OCI-M2 (cell line): Measurements from ENCODE around the gene VWA8.
"Not testable (repeated sequence)": the region's sequence is repeated elsewhere in the genome, so short reads cannot be mapped to it uniquely, and the experiment has no call there.

ENCODE experiments used
- DNase-seq: peaks from one replicate; lab custom pipeline; 2025; ENCODE audit not compliant: unreplicated experiment; lab: John Stamatoyannopoulos, UW

The VWA8 gene

DNA sequence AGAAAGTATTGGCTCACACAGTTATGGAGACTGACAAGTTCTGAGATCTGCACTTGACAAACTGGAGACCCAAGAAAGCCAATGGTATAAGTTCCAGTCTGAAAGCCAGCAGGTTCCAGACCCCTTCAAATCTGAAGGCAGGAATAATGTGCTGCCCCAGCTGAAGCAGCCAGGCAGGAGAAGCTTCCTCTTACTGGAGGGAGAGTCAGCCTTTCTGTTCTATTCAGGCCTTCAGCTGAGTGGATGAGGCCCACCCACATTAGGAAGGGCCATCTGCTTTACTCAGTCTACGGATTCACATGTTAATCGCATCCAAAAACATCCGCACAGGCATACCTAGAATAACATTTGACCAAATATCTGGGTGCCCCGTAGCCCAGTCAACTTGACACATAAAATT lies 8.2 kb upstream of the VWA8 start:
- DNase-seq, result no peak

DNA sequence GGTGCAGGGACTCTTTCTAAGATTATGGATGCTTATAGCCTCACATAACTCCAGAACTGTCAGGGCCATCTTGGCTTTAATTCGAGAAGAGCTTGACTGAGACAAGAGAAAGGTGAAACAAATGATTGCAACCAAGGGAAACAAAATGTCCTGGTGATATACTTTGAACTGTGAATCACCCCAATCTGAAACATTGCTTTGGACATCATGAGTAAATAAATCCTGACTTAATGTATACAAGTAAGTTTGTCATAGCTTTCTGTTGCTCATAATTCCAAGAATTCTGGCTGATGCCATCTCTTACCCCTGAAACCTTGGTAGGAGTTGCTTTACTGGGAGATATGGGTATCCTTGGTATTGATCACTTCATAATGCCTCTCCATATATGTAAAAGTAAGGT lies 5.8 kb upstream of the VWA8 start:
- no peak for DNase-seq

DNA sequence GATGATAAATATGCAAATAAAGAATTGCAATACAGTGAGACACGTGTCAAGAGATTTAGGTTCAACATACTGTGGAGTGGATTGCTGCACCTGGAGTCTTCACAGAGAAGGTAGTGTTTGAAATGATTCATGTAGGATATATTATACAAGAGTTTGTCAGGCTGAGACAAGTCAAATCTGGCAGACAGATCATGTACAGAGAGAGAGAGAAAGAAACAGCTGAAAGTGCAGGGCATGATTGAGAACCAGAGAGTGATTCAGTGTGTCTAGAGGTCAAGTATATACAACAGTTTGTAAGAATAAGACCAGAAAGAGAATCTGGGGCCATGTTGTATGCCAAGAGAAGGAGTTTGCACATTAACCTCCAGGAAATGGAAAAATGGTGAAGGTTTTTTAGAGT lies 2.1 kb upstream of the VWA8 start:
- no peak for DNase-seq

DNA sequence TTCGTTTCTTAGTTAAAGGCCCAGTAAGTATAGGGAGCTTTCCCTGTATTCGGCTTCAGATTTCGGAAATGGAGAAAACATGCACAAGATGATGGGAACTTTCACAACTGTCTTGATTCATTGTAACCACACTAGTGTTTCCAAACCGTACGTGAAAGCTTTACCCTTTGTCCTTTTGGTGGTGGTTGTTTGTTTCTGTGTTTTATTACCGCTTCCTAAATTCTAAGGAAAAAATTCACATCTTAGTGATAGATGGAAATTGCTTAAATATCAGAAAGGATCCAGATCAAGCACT lies 504 bp upstream of the VWA8 start:
- no peak for DNase-seq

- no peak for DNase-seq
These were observed 685 bp downstream of the VWA8 start for GRCh38 chr13:41960211-41960636.

GRCh38 chr13:41956272-41956671 lies 4.6 kb downstream of the VWA8 start:
- no peak for DNase-seq

- DNase-seq, result no peak
These were observed 5.3 kb downstream of the VWA8 start for GRCh38 chr13:41955605-41956004.

DNA sequence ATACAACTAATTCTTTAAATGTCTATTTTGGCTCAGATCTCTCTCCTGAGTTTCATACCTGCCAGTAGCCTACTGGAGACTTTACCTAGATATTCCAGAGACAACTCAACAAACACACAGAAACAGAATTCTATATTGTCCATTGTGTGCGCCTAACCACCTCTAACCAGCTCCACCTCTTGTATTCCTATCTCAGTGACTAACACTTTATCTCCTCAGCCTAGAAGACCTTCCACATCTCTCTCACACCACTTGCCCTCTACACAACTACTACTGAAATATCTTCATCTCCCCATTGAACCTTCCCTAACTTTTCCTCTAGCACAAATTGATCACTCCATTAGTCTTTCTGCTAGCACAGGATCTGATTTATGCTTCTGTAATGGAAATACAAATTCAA lies 6.7 kb downstream of the VWA8 start:
- DNase-seq, result no peak

- DNase-seq, result no peak
These were observed 8.2 kb downstream of the VWA8 start for GRCh38 chr13:41952749-41953148.

- not testable (repeated sequence) for DNase-seq
These were observed 11.8 kb downstream of the VWA8 start for GRCh38 chr13:41949104-41949503.

DNA sequence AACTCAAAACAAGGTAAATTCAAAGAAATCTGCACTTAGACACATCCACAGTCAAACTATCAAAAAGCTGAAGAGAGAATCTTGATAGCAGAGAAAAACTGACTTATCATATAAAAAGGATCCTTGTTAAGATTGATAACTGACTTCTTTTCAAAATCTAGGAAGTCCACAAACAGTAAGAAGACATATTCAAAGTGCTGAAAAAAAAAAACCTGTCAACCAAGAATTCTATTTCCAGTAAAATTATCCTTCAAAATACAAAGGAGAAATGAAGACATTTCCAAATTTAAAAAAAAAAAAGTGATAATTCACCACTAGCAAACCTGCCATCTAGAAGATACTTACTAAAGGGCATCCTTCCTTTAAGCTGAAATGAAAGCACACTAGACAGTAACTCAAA lies 15.0 kb downstream of the VWA8 start:
- DNase-seq, result no peak

GRCh38 chr13:41944635-41945397 lies 16.1 kb downstream of the VWA8 start:
- no peak for DNase-seq

DNA sequence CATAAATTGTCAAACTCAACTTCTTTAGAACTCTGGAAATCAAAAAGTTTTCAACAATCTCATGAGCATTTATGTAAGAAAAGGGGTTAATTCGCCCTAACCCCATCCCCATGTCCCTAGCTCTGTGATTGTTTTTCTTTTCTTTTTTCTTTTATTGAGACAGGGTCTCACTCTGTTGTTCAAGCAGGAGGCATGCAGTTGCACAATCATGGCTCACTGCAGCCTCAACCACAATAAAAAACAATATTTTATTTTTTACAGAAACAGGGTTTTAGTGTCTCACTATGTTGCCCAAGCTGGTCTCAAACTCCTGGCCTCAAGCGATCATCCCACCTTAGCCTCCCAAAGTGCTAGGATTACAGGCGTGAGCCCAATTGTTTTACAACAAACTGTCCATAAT lies 16.7 kb downstream of the VWA8 start:
- DNase-seq, result no peak

- DNase-seq, result no peak
These were observed 18.3 kb downstream of the VWA8 start for GRCh38 chr13:41942462-41943094.

DNA sequence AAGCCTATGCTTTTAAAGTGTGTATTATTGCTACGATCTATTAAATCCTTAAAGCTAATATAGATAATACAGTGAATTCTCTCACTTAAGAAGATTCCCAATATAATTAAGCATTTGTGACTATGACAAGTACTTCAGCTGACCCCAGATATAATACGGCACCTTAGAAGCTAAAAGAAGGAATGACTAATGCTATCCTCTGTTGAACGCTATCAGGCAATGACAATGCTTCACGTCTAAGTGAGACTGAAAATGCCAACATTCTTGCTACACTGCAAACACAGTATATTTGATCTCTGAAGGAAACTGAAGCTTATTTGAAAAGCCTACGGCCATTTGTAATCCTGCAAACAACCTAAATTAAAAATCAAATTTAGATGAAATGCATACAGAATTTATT lies 19.7 kb downstream of the VWA8 start:
- DNase-seq, result no peak

GRCh38 chr13:41939398-41939797 lies 21.5 kb downstream of the VWA8 start:
- DNase-seq, result no peak

- no peak for DNase-seq
These were observed 22.0 kb downstream of the VWA8 start for GRCh38 chr13:41938918-41939317.

DNA sequence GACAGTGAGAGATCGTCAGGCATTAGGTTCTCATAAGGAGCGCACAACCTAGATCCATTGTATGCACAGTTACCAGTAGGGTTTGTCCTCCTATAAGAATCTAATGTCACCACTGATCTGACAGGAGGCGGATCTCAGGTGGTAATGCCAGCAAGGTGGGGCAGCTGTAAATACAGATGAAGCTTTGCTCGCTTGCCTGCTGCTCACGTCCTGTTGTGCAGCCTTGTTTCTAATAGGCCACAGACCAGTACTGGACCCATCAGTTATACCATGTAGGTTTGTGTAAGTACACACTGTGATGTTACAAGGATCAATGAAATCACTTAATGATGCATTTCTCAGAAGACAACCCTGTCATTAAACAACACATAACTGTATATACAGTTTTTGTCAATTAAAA lies 23.5 kb downstream of the VWA8 start:
- DNase-seq, result no peak

DNA sequence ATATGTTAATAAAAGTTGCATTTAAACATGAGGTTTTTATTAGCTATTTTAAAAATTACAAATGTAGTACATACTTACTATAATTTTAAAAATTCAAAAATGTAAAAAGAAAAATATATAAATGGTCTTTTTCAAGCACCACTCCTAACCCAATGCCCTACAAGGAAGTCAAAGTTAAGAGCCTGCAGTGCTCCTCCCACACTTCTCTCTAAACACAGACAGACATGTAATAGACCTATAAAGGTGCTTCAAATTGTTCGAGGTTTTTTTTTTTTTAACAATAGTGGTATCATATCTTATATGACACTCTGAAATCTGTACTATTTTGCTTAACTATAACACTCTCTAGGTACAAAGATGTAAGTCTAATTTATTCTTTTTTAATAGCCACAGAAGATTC lies 25.4 kb downstream of the VWA8 start:
- DNase-seq, result no peak

DNA sequence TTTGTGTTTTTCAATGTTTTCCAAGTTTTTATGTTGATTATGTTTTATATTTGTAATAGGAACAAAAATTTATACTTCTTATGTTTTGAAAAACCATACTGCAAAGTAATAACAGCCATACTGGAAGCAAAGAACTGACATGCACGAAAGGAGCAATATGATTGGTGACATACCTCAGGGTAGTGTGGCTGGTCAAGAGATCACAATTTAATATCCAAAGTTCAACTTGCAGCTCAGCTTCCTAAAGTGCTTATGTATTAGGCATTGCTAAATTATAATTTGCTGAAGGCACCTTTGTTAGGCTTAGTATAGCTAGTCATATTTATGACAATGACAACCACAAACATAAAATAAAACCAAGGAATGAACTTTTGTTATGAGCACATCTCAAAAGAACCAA lies 25.9 kb downstream of the VWA8 start:
- DNase-seq, result no peak

- no peak for DNase-seq
These were observed 26.8 kb downstream of the VWA8 start for GRCh38 chr13:41934120-41934519.

DNA sequence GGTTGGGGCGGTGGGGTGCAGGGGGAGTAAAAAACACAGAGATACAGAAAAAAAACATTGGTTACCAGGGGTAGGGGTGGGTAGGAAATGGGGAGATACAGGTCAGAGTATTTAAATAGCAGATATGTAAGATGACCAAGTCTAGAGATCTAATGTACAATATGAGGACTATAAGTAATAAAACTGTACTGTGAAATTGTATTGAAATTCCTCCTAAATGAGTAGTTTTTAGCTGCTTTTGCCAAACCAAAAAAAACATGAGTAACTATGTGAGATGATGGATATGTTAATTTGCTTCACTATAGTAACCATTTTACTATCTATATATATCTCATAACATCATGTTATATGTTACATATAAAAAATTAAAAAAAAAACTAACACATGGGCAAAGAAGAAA lies 29.6 kb downstream of the VWA8 start:
- no peak for DNase-seq

- DNase-seq, result no peak
These were observed 30.8 kb downstream of the VWA8 start for GRCh38 chr13:41930154-41930553.
